Endothelial cell of umbilical vein (primary cell): Measurements from ENCODE around the gene KCNH1.

Source experiments
- EZH2 ChIP-seq: IDR thresholded peaks from 2 replicates; pipeline ENCODE4 v1.6.1; 2012; ENCODE audit warnings: borderline replicate concordance, low read depth, mild to moderate bottlenecking, moderate library complexity, low read length, inconsistent platforms; ENCODE audit not compliant: severe bottlenecking
- FOS ChIP-seq: IDR thresholded peaks from 2 replicates; pipeline ENCODE4 v1.6.1; 2011; ENCODE audit warnings: mild to moderate bottlenecking, low read length, moderate library complexity, borderline replicate concordance; ENCODE audit not compliant: insufficient read depth
- JUN ChIP-seq: IDR thresholded peaks from 2 replicates; pipeline ENCODE4 v1.6.1; 2011; ENCODE audit warnings: borderline replicate concordance, low read depth; ENCODE audit not compliant: insufficient read length, insufficient read depth
- MYC ChIP-seq: IDR thresholded peaks from one replicate; pipeline ENCODE4 v1.6.1; 2011; ENCODE audit warnings: mild to moderate bottlenecking, low read depth, low read length
- POLR2A ChIP-seq: IDR thresholded peaks from 2 replicates; pipeline ENCODE4 v1.6.1; 2012; ENCODE audit warnings: low read depth, mild to moderate bottlenecking, control low read depth, low read length
- POLR2AphosphoS5 ChIP-seq: IDR thresholded peaks from 2 replicates; pipeline ENCODE4 v1.6.1; 2012; ENCODE audit warnings: low read depth, mild to moderate bottlenecking, control low read depth, low read length, moderate library complexity; ENCODE audit not compliant: insufficient read depth
- TF ChIP-seq, protein P1 (sequence below), 2 donors: IDR thresholded peaks; 1 replicate in 1 of 2; 2 replicates in 1 of 2; pipeline ENCODE4 v1.5.1; 2011; ENCODE audit warnings: low read length in 2 of 2, mild to moderate bottlenecking in 2 of 2, moderate library complexity in 2 of 2, control low read depth in 1 of 2, inconsistent platforms in 1 of 2, low read depth in 1 of 2; ENCODE audit not compliant: insufficient read depth in 1 of 2; ENCODE audit errors: extremely low read depth in 1 of 2
- TF ChIP-seq, protein P2 (sequence below): IDR thresholded peaks from 2 replicates; pipeline ENCODE4 v1.6.1; 2011; ENCODE audit not compliant: insufficient read depth, insufficient read length

DNA sequence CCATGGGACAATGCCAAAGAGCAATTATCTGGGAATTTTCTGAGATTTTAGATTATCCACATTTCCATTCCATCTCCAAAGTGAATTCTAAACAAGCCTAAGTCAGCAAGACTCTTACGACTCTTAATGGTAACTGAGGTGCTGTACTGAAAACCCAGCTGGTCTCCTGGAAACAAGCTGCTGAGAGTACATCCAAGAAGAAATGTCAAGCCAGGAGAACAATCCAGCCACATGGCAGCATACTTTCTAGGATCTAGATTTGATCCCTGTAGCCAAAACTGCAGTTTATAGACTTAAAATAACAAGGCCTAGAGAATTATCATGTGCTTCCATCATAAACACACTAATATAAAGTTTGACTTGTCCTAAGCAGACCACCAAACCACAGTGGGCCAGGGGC, 45.8 kb downstream of the KCNH1 start:
- TF ChIP-seq POLR2A: no peak
- TF ChIP-seq, protein P1, sequence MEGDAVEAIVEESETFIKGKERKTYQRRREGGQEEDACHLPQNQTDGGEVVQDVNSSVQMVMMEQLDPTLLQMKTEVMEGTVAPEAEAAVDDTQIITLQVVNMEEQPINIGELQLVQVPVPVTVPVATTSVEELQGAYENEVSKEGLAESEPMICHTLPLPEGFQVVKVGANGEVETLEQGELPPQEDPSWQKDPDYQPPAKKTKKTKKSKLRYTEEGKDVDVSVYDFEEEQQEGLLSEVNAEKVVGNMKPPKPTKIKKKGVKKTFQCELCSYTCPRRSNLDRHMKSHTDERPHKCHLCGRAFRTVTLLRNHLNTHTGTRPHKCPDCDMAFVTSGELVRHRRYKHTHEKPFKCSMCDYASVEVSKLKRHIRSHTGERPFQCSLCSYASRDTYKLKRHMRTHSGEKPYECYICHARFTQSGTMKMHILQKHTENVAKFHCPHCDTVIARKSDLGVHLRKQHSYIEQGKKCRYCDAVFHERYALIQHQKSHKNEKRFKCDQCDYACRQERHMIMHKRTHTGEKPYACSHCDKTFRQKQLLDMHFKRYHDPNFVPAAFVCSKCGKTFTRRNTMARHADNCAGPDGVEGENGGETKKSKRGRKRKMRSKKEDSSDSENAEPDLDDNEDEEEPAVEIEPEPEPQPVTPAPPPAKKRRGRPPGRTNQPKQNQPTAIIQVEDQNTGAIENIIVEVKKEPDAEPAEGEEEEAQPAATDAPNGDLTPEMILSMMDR (IDR thresholded peaks at IDR 0.05; ENCODE audit: extremely low read depth in 1 of 2, insufficient read depth in 1 of 2, low read depth in 1 of 2, low read length in 2 of 2): no peak
- no peak for TF ChIP-seq EZH2
- no peak for TF ChIP-seq POLR2AphosphoS5
- TF ChIP-seq, protein P2, sequence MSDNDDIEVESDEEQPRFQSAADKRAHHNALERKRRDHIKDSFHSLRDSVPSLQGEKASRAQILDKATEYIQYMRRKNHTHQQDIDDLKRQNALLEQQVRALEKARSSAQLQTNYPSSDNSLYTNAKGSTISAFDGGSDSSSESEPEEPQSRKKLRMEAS: no peak
- TF ChIP-seq MYC: no peak
- no peak for TF ChIP-seq JUN
- no peak for TF ChIP-seq FOS
